Upper lobe of right lung (tissue), 1 donor: ENCODE results near the gene ZNF441. TPM values are rescaled to one million over a fixed set of nuclear protein-coding genes. Genes with fewer than 3 reads are reported as not detected.
"Not testable (repeated sequence)": the region's sequence is repeated elsewhere in the genome, so short reads cannot be mapped to it uniquely, and the experiment has no call there.

Source experiments
- ATAC-seq: fragments of 200-7000 bp; cut with Tn5 transposase; one replicate; pipeline ENCODE4 v1.9.1; 2020; ENCODE audit warnings: mild to moderate bottlenecking, moderate library complexity
- DNase-seq: peaks from one replicate; pipeline ENCODE4 v3.0.0-alpha.2; 2020
- H3K27ac ChIP-seq: fragments of 200-600 bp; one replicate; pipeline ENCODE4 v1.8.0; 2022
- H3K27me3 ChIP-seq: fragments of 200-600 bp; one replicate; pipeline ENCODE4 v1.8.0; 2022; ENCODE audit warnings: mild to moderate bottlenecking
- H3K36me3 ChIP-seq: fragments of 200-600 bp; one replicate; pipeline ENCODE4 v1.8.0; 2022
- H3K4me1 ChIP-seq: fragments of 200-600 bp; one replicate; pipeline ENCODE4 v1.8.0; 2022
- H3K4me3 ChIP-seq: fragments of 200-600 bp; one replicate; pipeline ENCODE4 v1.8.0; 2022; ENCODE audit warnings: mild to moderate bottlenecking
- H3K9me3 ChIP-seq: fragments of 200-600 bp; one replicate; pipeline ENCODE4 v1.8.0; 2022
- intact Hi-C: fragments of 100-400 bp; cut with DNase I; formaldehyde crosslinking; loops from one replicate; pipeline ENCODE4 v1.11.0; 2022
- total RNA-seq: library from RNA; stranded (reverse); fragmentation: NEBNext Ultra II Directional; extraction: Animal tissue kit (Norgen Biotek cat#: 25700); gene quantifications from one replicate; pipeline ENCODE4 v1.2.1, GENCODE V29; 2021
- TF ChIP-seq, protein P1 (sequence below): fragments of 200-600 bp; IDR thresholded peaks from one replicate; pipeline ENCODE4 v1.8.0; 2022; ENCODE audit warnings: antibody characterized with exemption
- donor health status: DM: no; HTN: yes; CAD: no; lungs with severe emphysema.

The ZNF441 gene
- total RNA-seq, 1 donor from 2014 or later = 10.0 TPM

DNA sequence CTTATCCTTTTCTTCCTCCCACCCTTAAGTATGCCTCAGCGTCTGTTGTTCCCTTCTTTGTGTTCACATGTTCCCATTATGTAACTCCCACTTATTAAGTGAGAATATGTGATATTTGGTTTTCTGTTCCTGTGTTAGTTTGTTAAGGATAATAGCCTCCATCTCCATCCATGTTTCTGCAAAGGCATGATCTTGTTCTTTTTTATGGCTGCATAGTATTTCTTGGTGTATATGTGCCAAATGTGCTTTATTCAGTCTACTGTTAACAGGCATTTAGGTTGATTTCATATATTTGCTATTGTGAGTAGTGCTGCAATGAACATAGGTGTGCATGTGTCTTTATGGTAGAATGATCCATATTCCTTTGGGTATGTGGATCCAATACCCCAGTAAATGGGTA is 3.2 kb upstream of the ZNF441 start:
- no peaks in the 10 kb centered on the region for H3K27me3 ChIP-seq
- no peak overlapping the region for H3K4me3 ChIP-seq
- TF ChIP-seq, protein P1, sequence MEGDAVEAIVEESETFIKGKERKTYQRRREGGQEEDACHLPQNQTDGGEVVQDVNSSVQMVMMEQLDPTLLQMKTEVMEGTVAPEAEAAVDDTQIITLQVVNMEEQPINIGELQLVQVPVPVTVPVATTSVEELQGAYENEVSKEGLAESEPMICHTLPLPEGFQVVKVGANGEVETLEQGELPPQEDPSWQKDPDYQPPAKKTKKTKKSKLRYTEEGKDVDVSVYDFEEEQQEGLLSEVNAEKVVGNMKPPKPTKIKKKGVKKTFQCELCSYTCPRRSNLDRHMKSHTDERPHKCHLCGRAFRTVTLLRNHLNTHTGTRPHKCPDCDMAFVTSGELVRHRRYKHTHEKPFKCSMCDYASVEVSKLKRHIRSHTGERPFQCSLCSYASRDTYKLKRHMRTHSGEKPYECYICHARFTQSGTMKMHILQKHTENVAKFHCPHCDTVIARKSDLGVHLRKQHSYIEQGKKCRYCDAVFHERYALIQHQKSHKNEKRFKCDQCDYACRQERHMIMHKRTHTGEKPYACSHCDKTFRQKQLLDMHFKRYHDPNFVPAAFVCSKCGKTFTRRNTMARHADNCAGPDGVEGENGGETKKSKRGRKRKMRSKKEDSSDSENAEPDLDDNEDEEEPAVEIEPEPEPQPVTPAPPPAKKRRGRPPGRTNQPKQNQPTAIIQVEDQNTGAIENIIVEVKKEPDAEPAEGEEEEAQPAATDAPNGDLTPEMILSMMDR = no peak
- no peaks in the 10 kb centered on the region for H3K36me3 ChIP-seq
- H3K27ac ChIP-seq = no peak overlapping the region
- DNase-seq = no peak
- no peaks in the 10 kb centered on the region for H3K9me3 ChIP-seq
- peaks cover 13% of the 10 kb centered on the region for H3K4me1 ChIP-seq
- intact Hi-C loops = no loop called here
- ATAC-seq = no peak

DNA sequence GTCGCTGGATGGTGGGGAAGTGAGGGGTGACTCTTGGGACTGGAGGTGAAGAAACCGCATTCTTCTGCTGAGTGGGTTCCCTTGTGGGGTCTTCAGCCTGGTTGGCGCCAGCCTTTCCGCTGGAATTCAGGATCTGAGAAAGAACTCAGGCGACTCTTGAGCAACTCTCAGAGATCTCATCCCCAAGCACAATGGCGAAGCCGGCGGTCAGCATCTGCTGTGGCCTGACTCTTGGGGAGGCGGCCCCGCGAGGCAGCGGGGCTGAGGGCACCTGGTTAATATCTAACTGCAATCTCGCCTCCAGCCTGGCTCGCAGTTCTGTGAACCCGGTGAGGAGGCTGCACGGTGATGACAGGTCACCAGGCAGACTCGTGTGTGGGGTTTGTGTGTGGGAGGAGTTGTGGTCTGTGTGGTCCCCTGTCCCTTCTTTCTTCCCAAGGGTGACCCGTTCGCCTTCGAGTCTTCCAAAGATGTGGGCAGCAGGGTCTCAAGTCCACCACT is 883 bp downstream of the ZNF441 start:
- H3K36me3 ChIP-seq = no peaks in the 10 kb centered on the region
- TF ChIP-seq, protein P1 = no peak
- intact Hi-C loops = no loop called here
- peak overlapping the region; percentile 77 for H3K4me3 ChIP-seq
- DNase-seq (peak; percentile 82), ATAC-seq (peak; percentile 47)
- peak overlapping the region; percentile 95 for H3K27ac ChIP-seq
- no peaks in the 10 kb centered on the region for H3K27me3 ChIP-seq
- H3K4me1 ChIP-seq = peaks cover 14% of the 10 kb centered on the region
- no peaks in the 10 kb centered on the region for H3K9me3 ChIP-seq

DNA sequence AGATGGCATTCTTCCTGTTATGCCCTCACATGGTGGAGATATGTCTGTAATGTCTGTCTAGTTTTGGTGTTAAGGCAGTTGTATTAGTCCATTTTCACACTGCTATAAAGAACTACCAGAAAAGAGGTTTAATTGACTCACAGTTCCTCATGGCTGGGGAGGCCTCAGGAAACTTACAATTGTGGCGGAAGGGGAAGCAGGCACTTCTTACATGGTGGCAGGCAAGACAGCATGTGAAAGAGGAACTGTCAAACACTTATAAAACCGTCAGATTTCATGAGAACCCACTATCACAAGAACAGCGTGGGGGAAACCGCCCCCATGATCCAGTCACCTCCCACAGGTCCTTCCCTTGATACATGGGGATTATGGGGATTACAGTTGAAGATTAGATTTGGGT is 3.2 kb downstream of the ZNF441 start:
- intact Hi-C loops = no loop called here
- Histone ChIP-seq H3K4me1 (peaks cover 14% of the 10 kb centered on the region), H3K27ac (no peak overlapping the region), H3K9me3 (peaks cover 4% of the 10 kb centered on the region), H3K4me3 (no peak overlapping the region), H3K27me3 (no peaks in the 10 kb centered on the region), H3K36me3 (no peaks in the 10 kb centered on the region)
- TF ChIP-seq, protein P1 = no peak
- DNase-seq (no peak), ATAC-seq (no peak)

DNA sequence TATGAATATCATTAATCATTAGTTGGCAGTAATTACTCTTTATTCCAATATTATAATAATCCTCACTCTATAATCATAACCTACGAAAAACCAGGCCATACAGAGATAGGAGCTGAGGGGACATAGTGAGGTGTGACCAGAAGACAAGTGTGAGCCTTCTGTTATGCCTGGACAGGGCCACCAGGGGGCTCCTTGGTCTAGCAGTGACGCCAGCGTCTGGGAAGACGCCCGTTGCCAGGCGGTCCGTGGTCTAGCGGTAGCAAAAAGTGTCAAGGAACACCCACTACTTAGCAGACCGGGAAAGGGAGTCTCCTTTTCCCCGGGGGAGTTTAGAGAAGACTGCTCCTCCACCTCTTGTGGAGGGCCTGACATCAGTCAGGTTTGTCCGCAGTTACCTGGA is 4.7 kb downstream of the ZNF441 start:
- H3K27ac ChIP-seq, H3K4me3 ChIP-seq, ATAC-seq, DNase-seq, intact Hi-C loops, H3K36me3 ChIP-seq, H3K27me3 ChIP-seq: not testable (repeated sequence)
- TF ChIP-seq, protein P1 = peak; percentile 32
- H3K4me1 ChIP-seq = peaks cover 10% of the 10 kb centered on the region
- peaks cover 10% of the 10 kb centered on the region for H3K9me3 ChIP-seq

DNA sequence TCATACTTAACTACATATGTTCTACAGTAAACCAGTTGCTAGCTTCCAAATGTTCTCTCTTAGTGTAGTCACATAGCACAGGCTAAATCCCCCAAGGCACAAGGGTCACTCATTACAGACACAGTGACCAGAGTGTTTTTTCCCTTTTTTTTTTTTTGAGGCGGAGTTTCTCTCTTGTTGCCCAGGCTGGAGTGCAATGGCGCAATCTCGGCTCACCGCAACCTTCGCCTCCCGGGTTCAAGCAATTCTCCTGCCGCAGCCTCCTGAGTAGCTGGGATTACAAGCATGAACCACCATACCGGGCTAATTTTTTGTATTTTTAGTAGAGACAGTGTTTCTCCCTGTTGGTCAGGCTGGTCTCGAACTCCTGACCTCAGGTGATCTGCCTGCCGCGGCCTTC is 9.9 kb downstream of the ZNF441 start:
- peaks cover 37% of the 10 kb centered on the region for H3K36me3 ChIP-seq
- intact Hi-C loops, H3K4me3 ChIP-seq, DNase-seq, H3K4me1 ChIP-seq, H3K27me3 ChIP-seq, ATAC-seq, H3K27ac ChIP-seq: not testable (repeated sequence)
- peaks cover 35% of the 10 kb centered on the region for H3K9me3 ChIP-seq

DNA sequence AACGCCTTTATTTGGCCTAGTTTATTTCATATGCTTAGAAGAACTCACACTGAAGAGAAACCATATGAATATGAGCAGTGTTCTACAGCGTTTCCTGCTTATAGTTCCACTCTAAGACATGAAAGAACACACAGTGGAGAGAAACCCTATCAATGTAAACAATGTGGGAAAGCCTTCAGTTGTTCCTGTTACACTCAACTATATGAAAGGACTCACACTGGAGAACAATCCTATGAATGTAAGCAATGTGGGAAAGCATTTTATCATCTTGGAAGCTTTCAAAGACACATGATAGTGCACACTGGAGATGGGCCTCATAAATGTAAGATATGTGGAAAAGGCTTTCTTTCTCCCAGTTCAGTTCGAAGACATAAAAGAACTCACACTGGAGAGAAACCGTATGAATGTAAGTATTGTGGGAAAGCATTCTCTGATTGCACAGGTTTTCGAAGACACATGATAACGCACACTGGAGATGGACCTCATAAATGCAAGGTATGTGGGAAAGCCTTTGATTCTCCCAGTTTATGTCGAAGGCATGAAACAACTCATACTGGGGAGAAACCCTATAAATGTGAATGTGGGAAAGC is 13.7 kb downstream of the ZNF441 start:
- Histone ChIP-seq H3K4me3 (no peak overlapping the region), H3K36me3 (peaks cover 37% of the 10 kb centered on the region), H3K4me1 (no peaks in the 10 kb centered on the region), H3K27ac (no peak overlapping the region), H3K27me3 (no peaks in the 10 kb centered on the region), H3K9me3 (peaks cover 40% of the 10 kb centered on the region)
- intact Hi-C loops = no loop called here
- ATAC-seq = no peak
- no peak for DNase-seq
- TF ChIP-seq, protein P1 = no peak
